ENCODE measurements around the gene ZNF593OS.

Gene ZNF593OS

GRCh38 chr1:26171084-26172072 lies at the start of gene ZNF593OS:
TSS of gene ZNF593OS (minus strand) at chr1:26171832. CDS start at chr1:26171661, 171 bp downstream.
- FAIRE-seq = no peak

GRCh38 chr1:26221094-26221493 lies 49.5 kb upstream of the ZNF593OS start:
- no peak for FAIRE-seq

GRCh38 chr1:26220199-26220912 lies 48.7 kb upstream of the ZNF593OS start:
- no peak for FAIRE-seq

- FAIRE-seq = no peak
Measured at GRCh38 chr1:26218906-26219494, 47.4 kb upstream of the ZNF593OS start.

- FAIRE-seq = no peak
Measured at GRCh38 chr1:26215246-26215645, 43.6 kb upstream of the ZNF593OS start.

GRCh38 chr1:26213335-26213905 lies 41.8 kb upstream of the ZNF593OS start:
- FAIRE-seq = no peak

GRCh38 chr1:26212726-26213125 lies 41.1 kb upstream of the ZNF593OS start:
- FAIRE-seq = no peak

- FAIRE-seq = no peak
Measured at GRCh38 chr1:26210147-26210870, 38.7 kb upstream of the ZNF593OS start.

- FAIRE-seq = no peak
Measured at GRCh38 chr1:26203642-26204318, 32.1 kb upstream of the ZNF593OS start.

- FAIRE-seq = no peak
Measured at GRCh38 chr1:26200413-26200812, 28.8 kb upstream of the ZNF593OS start.

GRCh38 chr1:26197813-26198212 lies 26.2 kb upstream of the ZNF593OS start:
- no peak for FAIRE-seq

- FAIRE-seq = no peak
Measured at GRCh38 chr1:26197301-26197700, 25.7 kb upstream of the ZNF593OS start.

- FAIRE-seq = no peak
Measured at GRCh38 chr1:26195805-26196204, 24.2 kb upstream of the ZNF593OS start.

- FAIRE-seq = no peak
Measured at GRCh38 chr1:26191739-26192138, 20.1 kb upstream of the ZNF593OS start.

- no peak for FAIRE-seq
Measured at GRCh38 chr1:26190373-26190987, 18.8 kb upstream of the ZNF593OS start, which contains the start of gene CATSPER4. TSS of gene CATSPER4 (plus strand) at chr1:26190602. CDS start at chr1:26190628, 26 bp downstream.

GRCh38 chr1:26189751-26190275 lies 18.2 kb upstream of the ZNF593OS start:
- FAIRE-seq = no peak

- FAIRE-seq = no peak
Measured at GRCh38 chr1:26189331-26189730, 17.7 kb upstream of the ZNF593OS start.

GRCh38 chr1:26188477-26188876 lies 16.8 kb upstream of the ZNF593OS start:
- FAIRE-seq = no peak

GRCh38 chr1:26187882-26188281 lies 16.2 kb upstream of the ZNF593OS start:
- no peak for FAIRE-seq

- FAIRE-seq = no peak
Measured at GRCh38 chr1:26184883-26185282, 13.3 kb upstream of the ZNF593OS start.

- FAIRE-seq = no peak
Measured at GRCh38 chr1:26184086-26184485, 12.5 kb upstream of the ZNF593OS start.
